Mammary epithelial cell (primary cell): ENCODE results near the gene DNAH10.

ENCODE experiments used
- EZH2 ChIP-seq: IDR thresholded peaks from 2 replicates; pipeline ENCODE4 v1.6.1; 2012; ENCODE audit warnings: low read length, inconsistent platforms, borderline replicate concordance
- TF ChIP-seq, protein P1 (sequence below), 2 donors: IDR thresholded peaks in 1 of 2; conservative IDR thresholded peaks in 1 of 2; 2 replicates each; pipeline ENCODE4 v1.5.1; 2011 to 2012; ENCODE audit warnings: inconsistent platforms in 2 of 2, low read length in 2 of 2, mild to moderate bottlenecking in 2 of 2, control low read depth in 1 of 2, low read depth in 1 of 2; ENCODE audit not compliant: insufficient read depth in 1 of 2; ENCODE audit errors: extremely low read depth in 1 of 2

DNA sequence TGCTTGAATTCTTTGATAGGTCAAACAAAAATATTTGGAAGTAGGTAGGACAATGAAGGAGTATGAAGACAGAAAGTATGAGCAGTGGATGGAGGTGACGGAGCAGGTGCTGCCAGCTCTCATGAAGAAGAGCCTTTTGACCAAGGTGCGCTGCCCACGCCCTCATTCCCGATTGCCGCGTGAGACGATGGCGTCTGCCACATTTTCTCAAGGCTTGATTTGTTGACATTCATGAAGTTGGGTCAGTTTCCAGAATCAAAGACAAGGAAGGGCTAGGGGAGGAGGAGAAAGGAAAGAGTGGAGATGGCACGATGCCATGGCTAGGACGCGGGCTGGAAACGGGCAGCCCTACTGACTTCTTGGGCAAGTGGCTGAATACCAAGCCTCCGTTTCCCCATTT lies 37.1 kb downstream of the DNAH10 start:
- TF ChIP-seq, protein P1, sequence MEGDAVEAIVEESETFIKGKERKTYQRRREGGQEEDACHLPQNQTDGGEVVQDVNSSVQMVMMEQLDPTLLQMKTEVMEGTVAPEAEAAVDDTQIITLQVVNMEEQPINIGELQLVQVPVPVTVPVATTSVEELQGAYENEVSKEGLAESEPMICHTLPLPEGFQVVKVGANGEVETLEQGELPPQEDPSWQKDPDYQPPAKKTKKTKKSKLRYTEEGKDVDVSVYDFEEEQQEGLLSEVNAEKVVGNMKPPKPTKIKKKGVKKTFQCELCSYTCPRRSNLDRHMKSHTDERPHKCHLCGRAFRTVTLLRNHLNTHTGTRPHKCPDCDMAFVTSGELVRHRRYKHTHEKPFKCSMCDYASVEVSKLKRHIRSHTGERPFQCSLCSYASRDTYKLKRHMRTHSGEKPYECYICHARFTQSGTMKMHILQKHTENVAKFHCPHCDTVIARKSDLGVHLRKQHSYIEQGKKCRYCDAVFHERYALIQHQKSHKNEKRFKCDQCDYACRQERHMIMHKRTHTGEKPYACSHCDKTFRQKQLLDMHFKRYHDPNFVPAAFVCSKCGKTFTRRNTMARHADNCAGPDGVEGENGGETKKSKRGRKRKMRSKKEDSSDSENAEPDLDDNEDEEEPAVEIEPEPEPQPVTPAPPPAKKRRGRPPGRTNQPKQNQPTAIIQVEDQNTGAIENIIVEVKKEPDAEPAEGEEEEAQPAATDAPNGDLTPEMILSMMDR (conservative IDR thresholded peaks at IDR 0.05 in 1 of 2, IDR thresholded peaks at IDR 0.05 in 1 of 2; ENCODE audit: extremely low read depth in 1 of 2, insufficient read depth in 1 of 2, low read depth in 1 of 2, low read length in 2 of 2): no peak
- no peak for TF ChIP-seq EZH2
